NCI-H510A (cell line): Measurements from ENCODE around the gene ARF1.
A peak's percentile ranks its signal among the peaks of the same experiment; 100 is the strongest.
"Not testable (repeated sequence)": the region's sequence is repeated elsewhere in the genome, so short reads cannot be mapped to it uniquely, and the experiment has no call there.

Experiments
- DNase-seq: peaks from one replicate; lab custom pipeline; 2025; lab: John Stamatoyannopoulos, UW

ARF1 gene

GRCh38 chr1:228102791-228103620, 20.5 kb downstream of the ARF1 start, which contains the start of gene C1orf35:
C1orf35 (minus strand) TSS chr1:228103325; CDS start chr1:228103227, 98 bp downstream.
- peak; percentile 88 for DNase-seq

- DNase-seq = no peak
Measured at GRCh38 chr1:228104526-228105269, 22.2 kb downstream of the ARF1 start.

GRCh38 chr1:228105270-228105995, 22.9 kb downstream of the ARF1 start:
- DNase-seq = no peak

GRCh38 chr1:228105996-228106799, 23.7 kb downstream of the ARF1 start:
- DNase-seq = no peak

GRCh38 chr1:228106800-228107054, 24.2 kb downstream of the ARF1 start:
- DNase-seq = no peak

- DNase-seq = no peak
Measured at GRCh38 chr1:228107636-228108035, 25.1 kb downstream of the ARF1 start.

- DNase-seq = no peak
Measured at GRCh38 chr1:228108055-228108690, 25.7 kb downstream of the ARF1 start.

GRCh38 chr1:228108742-228109072, 26.2 kb downstream of the ARF1 start:
- DNase-seq = no peak

GRCh38 chr1:228109073-228109961, 26.8 kb downstream of the ARF1 start, which contains the start of gene MRPL55:
MRPL55 (minus strand) TSS chr1:228109299; CDS start chr1:228108260, 1,039 bp downstream.
- peak; percentile 93 for DNase-seq

- DNase-seq = no peak
Measured at GRCh38 chr1:228109962-228110488, 27.5 kb downstream of the ARF1 start.

GRCh38 chr1:228110556-228110955, 28.0 kb downstream of the ARF1 start:
- no peak for DNase-seq

GRCh38 chr1:228111315-228111714, 28.8 kb downstream of the ARF1 start:
- DNase-seq = not testable (repeated sequence)

GRCh38 chr1:228112167-228112566, 29.7 kb downstream of the ARF1 start:
- no peak for DNase-seq

- no peak for DNase-seq
Measured at GRCh38 chr1:228112617-228113016, 30.1 kb downstream of the ARF1 start.

GRCh38 chr1:228114827-228115226, 32.3 kb downstream of the ARF1 start:
- no peak for DNase-seq

GRCh38 chr1:228117335-228117734, 34.8 kb downstream of the ARF1 start:
- no peak for DNase-seq

- DNase-seq = no peak
Measured at GRCh38 chr1:228118040-228118439, 35.5 kb downstream of the ARF1 start.

- DNase-seq = no peak
Measured at GRCh38 chr1:228120351-228120750, 37.8 kb downstream of the ARF1 start.

GRCh38 chr1:228120857-228121489, 38.5 kb downstream of the ARF1 start:
- DNase-seq = no peak
